ENCODE data around the gene A1BG.

DNA sequence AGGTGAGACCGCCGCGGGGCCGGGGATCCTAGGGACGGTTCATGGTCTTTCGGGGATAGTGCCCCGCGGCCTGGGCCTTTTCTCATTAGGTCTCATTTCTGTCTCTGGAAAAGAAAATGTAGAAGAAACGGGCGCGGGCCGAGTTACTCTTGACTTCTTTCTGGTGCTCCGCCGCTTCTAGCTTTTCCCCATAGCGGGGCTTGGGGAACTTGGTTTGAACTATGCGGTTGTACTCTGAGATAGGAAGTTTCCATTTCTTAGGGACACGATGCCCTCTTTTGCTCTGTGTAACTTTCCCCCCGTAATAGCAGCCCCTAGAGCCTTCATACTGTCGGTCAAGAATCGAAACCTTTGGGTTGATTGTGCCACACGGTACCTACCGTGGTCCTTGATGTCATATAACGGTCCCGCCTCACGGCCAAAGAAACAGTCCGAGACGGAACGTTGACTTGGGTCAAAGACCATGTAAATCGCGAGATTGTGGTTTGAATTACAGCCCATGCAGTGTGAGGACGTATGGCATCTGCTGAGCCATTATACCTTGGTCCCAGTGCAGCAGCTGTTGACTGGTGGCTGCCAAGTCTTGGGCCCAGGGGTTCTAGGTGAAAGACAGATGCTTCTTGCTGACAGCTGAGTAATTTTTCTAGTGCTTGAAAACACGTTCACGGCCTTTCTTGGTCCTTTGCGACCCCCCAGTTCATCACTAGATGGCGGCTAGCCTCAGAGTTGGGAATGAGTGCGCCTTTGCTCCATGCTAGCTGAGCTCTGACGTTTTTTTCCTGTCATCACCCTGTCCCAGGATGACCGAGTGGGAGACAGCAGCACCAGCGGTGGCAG is 34.3 kb upstream of the A1BG start:
- TF ChIP-seq ZNF329 (CRISPR knock-in tag; IDR thresholded peaks at IDR 0.05; ENCODE audit: low read depth), result no peak
- TF ChIP-seq ZNF570 (CRISPR knock-in tag; IDR thresholded peaks at IDR 0.05; ENCODE audit: borderline replicate concordance), result no peak
- TF ChIP-seq CREB1 (IDR thresholded peaks at IDR 0.05), result 0 out of 2 replicates have a peak, but pooled peaks have one; percentile 4
- peak; percentile 26; the same call in 1 of the 2 replicates for TF ChIP-seq CREB1 (CRISPR knock-in tag; IDR thresholded peaks at IDR 0.05)
- TF ChIP-seq PATZ1 (CRISPR knock-in tag; IDR thresholded peaks at IDR 0.05), result no peak
- TF ChIP-seq FOXK1 (CRISPR knock-in tag; IDR thresholded peaks at IDR 0.05; ENCODE audit: borderline replicate concordance, low read depth), result no peak
- TF ChIP-seq U2AF2 (IDR thresholded peaks at IDR 0.05; ENCODE audit: low read depth, low read length), result no peak
- no peak for TF ChIP-seq ZNF703 (CRISPR knock-in tag; IDR thresholded peaks at IDR 0.05; ENCODE audit: borderline replicate concordance)
- TF ChIP-seq, protein P1, sequence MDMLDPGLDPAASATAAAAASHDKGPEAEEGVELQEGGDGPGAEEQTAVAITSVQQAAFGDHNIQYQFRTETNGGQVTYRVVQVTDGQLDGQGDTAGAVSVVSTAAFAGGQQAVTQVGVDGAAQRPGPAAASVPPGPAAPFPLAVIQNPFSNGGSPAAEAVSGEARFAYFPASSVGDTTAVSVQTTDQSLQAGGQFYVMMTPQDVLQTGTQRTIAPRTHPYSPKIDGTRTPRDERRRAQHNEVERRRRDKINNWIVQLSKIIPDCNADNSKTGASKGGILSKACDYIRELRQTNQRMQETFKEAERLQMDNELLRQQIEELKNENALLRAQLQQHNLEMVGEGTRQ (IDR thresholded peaks at IDR 0.05; ENCODE audit: low read depth, low read length), result no peak
- TF ChIP-seq, protein P1 (CRISPR knock-in tag; IDR thresholded peaks at IDR 0.05; ENCODE audit: borderline replicate concordance), result no peak
- TF ChIP-seq ZIK1 (CRISPR knock-in tag; IDR thresholded peaks at IDR 0.05; ENCODE audit: borderline replicate concordance, low read depth), result no peak
